ENCODE measurements around the gene DHX35. TPM values are rescaled to one million over a fixed set of nuclear protein-coding genes. Genes with fewer than 3 reads are reported as not detected.

DHX35 gene
- total and polyA plus RNA-seq, 2 of the 8 experiments (the other 6 are each of a cell fraction or from before 2014, with no cell fraction given), result 21.9 to 27.7 TPM

DNA sequence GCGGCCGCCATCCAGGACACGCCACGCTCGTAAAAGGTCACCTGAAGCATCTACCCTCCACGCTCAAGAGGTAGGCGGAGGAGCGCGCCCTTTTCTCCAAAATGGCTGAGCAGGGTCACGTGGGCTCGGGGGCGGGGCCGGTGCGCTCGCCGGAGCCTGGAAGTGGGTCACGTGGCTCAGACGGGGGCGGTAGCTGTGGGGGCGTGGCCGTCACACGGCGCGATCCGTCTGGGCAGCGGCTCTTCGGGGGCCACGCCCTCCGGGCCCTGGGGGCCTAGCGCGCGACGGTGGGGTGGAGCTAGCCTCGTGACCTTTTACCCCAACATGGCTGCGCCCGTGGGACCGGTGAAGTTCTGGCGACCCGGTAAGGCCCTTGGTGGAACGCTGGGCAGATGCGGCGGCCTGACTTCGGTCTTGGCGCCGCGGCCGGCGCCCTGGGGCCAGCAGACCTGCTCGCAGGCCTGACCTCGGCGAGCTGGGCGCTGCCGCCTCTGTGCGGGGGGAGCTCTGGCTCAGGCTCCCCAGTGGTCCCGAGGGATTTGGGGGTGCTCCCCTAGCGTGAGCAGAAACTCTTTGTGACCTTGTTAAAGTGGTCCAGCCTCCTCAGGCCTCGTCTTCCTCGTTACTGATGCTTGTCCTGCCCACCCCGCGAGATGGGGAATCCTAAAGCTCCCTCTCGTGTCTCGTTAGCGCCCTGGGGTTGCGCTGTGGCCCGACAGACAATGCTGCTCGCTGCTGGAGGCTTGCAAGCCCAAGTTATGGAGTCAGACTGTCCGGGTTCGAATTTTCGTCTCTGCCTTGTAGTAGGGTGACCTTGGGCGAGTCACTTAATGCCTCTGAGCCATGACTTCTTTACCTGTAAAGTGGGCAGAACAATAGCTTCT lies at the start of gene DHX35 (continued):
- TF ChIP-seq EGR1 (IDR thresholded peaks at IDR 0.05; ENCODE audit: borderline replicate concordance, low read depth, low read length), result peak; percentile 94; the same call in 1 of the 2 replicates
- TF ChIP-seq GTF2F1 (IDR thresholded peaks at IDR 0.05; ENCODE audit: borderline replicate concordance, low read depth, low read length), result peak; percentile 63; the same call in 1 of the 2 replicates
- no peak for TF ChIP-seq GABPA (IDR thresholded peaks at IDR 0.05; ENCODE audit: borderline replicate concordance, insufficient read depth, low read length)
- TF ChIP-seq TEAD4 (IDR thresholded peaks at IDR 0.05; ENCODE audit: low read depth, low read length), result no peak
- peak; percentile 79 for TF ChIP-seq PHF8 (conservative IDR thresholded peaks at IDR 0.05; ENCODE audit: low read depth, low read length)
- TF ChIP-seq EP300 (IDR thresholded peaks at IDR 0.05; ENCODE audit: borderline replicate concordance in 1 of 2, low read depth in 2 of 2, low read length in 2 of 2), result no peak
- TF ChIP-seq SIN3A (conservative IDR thresholded peaks at IDR 0.05 in 1 of 2, IDR thresholded peaks at IDR 0.05 in 1 of 2; ENCODE audit: low read depth in 1 of 2, low read length in 2 of 2), result peak; percentile 72 to 76; a peak in 3 of 4 replicates
- no peak for TF ChIP-seq FOSL1 (IDR thresholded peaks at IDR 0.05; ENCODE audit: insufficient read depth, low read depth, low read length)
- no peak for TF ChIP-seq JUND (IDR thresholded peaks at IDR 0.05; ENCODE audit: low read length)
- TF ChIP-seq, protein P1, sequence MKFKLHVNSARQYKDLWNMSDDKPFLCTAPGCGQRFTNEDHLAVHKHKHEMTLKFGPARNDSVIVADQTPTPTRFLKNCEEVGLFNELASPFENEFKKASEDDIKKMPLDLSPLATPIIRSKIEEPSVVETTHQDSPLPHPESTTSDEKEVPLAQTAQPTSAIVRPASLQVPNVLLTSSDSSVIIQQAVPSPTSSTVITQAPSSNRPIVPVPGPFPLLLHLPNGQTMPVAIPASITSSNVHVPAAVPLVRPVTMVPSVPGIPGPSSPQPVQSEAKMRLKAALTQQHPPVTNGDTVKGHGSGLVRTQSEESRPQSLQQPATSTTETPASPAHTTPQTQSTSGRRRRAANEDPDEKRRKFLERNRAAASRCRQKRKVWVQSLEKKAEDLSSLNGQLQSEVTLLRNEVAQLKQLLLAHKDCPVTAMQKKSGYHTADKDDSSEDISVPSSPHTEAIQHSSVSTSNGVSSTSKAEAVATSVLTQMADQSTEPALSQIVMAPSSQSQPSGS (IDR thresholded peaks at IDR 0.05; ENCODE audit: low read length), result no peak
- no peak for TF ChIP-seq SRF (IDR thresholded peaks at IDR 0.05; ENCODE audit: low read depth, low read length)
- TF ChIP-seq CHD2 (IDR thresholded peaks at IDR 0.05; ENCODE audit: low read length), result peak; percentile 7; the same call in 1 of the 2 replicates
- TF ChIP-seq, protein P2, sequence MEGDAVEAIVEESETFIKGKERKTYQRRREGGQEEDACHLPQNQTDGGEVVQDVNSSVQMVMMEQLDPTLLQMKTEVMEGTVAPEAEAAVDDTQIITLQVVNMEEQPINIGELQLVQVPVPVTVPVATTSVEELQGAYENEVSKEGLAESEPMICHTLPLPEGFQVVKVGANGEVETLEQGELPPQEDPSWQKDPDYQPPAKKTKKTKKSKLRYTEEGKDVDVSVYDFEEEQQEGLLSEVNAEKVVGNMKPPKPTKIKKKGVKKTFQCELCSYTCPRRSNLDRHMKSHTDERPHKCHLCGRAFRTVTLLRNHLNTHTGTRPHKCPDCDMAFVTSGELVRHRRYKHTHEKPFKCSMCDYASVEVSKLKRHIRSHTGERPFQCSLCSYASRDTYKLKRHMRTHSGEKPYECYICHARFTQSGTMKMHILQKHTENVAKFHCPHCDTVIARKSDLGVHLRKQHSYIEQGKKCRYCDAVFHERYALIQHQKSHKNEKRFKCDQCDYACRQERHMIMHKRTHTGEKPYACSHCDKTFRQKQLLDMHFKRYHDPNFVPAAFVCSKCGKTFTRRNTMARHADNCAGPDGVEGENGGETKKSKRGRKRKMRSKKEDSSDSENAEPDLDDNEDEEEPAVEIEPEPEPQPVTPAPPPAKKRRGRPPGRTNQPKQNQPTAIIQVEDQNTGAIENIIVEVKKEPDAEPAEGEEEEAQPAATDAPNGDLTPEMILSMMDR (IDR thresholded peaks at IDR 0.05; ENCODE audit: control extremely low read depth in 1 of 3, insufficient read depth in 1 of 3, low read depth in 1 of 3, low read length in 3 of 3), result no peak
- peak; percentile 97 for TF ChIP-seq POLR2AphosphoS5 (IDR thresholded peaks at IDR 0.05; ENCODE audit: low read depth, low read length)
- TF ChIP-seq BACH1 (IDR thresholded peaks at IDR 0.05; ENCODE audit: low read length), result peak; percentile 37; the same call in 1 of the 2 replicates
- TF ChIP-seq RFX5 (IDR thresholded peaks at IDR 0.05; ENCODE audit: borderline replicate concordance, low read depth, low read length), result no peak; the same call in 1 of the 2 replicates
- no peak for TF ChIP-seq HDAC6 (IDR thresholded peaks at IDR 0.05; ENCODE audit: low read depth, low read length)
- no peak for TF ChIP-seq EZH2 (IDR thresholded peaks at IDR 0.05; ENCODE audit: low read depth, low read length, severe bottlenecking)
